HepG2 (cell line): ENCODE measurements around the gene PCGF2. TPM values are rescaled to one million over a fixed set of nuclear protein-coding genes. Genes with fewer than 3 reads are reported as not detected.
A peak's percentile ranks its signal among the peaks of the same experiment; 100 is the strongest.

Experiments used
- BCL6 ChIP-seq: IDR thresholded peaks from 2 replicates; pipeline ENCODE4 v1.6.1; 2016; ENCODE audit warnings: missing genetic modification reagents, missing compliant biosample characterization
- CBFB ChIP-seq: sonication (generic); formaldehyde crosslinking; IDR thresholded peaks from 2 replicates; pipeline ENCODE4 v1.4.0; 2020; ENCODE audit warnings: missing genetic modification reagents
- EED ChIP-seq: sonication (generic); formaldehyde crosslinking; IDR thresholded peaks from 2 replicates; pipeline ENCODE4 v1.5.0; 2020; ENCODE audit warnings: mild to moderate bottlenecking, missing genetic modification reagents
- KDM5A ChIP-seq: fragments of 200-600 bp; sonication (generic); IDR thresholded peaks from 2 replicates; pipeline ENCODE4 v1.7.0; 2018; ENCODE audit warnings: antibody characterized with exemption, mild to moderate bottlenecking, low read length, borderline replicate concordance
- KLF11 ChIP-seq: IDR thresholded peaks from 2 replicates; pipeline ENCODE4 v1.6.1; 2016; ENCODE audit warnings: missing compliant biosample characterization
- POLR2AphosphoS5 ChIP-seq: IDR thresholded peaks from 2 replicates; pipeline ENCODE4 v1.6.1; 2012; ENCODE audit warnings: low read depth, low read length
- ZNF354B ChIP-seq: sonication (generic); formaldehyde crosslinking; IDR thresholded peaks from 2 replicates; pipeline ENCODE4 v1.8.0; 2022; ENCODE audit warnings: mild to moderate bottlenecking, missing genetic modification reagents
- polyA plus RNA-seq, 8 experiments: library from polyadenylated mRNA; depleted of rRNA in 3 of 8; stranded (reverse) in 7 of 8; unstranded in 1 of 8; fragments of >200 nt; fragmentation: Illumina TruSeq in 4 of 8; extraction: Trizol in 4 of 8; gene quantifications; 2 replicates each; pipeline versions ENCODE4 v1.2.1 to v1.2.3, GENCODE V29; 2011 to 2016; ENCODE audit warnings: low read depth in 4 of 8, missing spikeins in 1 of 8, mixed read lengths in 1 of 8; ENCODE audit not compliant: insufficient read depth in 1 of 8
- total RNA-seq, 5 experiments: library from RNA; depleted of rRNA; stranded (reverse); fragments of >200 nt; fragmentation: Illumina TruSeq; extraction: Trizol; gene quantifications; 2 replicates each; pipeline ENCODE4 v1.2.3, GENCODE V29; 2016; ENCODE audit warnings: low read depth in 1 of 5
- TF ChIP-seq, protein P1 (sequence below): sonication (generic); formaldehyde crosslinking; IDR thresholded peaks from 2 replicates; pipeline ENCODE4 v1.4.0; 2020; ENCODE audit warnings: missing genetic modification reagents, mild to moderate bottlenecking, borderline replicate concordance
- TF ChIP-seq, protein P2 (sequence below): sonication (generic); formaldehyde crosslinking; IDR thresholded peaks from 2 replicates; pipeline ENCODE4 v1.8.0; 2022; ENCODE audit warnings: mild to moderate bottlenecking, missing genetic modification reagents; ENCODE audit not compliant: insufficient replicate concordance
- TF ChIP-seq, protein P3 (sequence below): sonication (generic); formaldehyde crosslinking; IDR thresholded peaks from 2 replicates; pipeline ENCODE4 v1.4.0; 2020; ENCODE audit warnings: missing genetic modification reagents, mild to moderate bottlenecking, borderline replicate concordance
- TF ChIP-seq, protein P4 (sequence below): sonication (generic); formaldehyde crosslinking; IDR thresholded peaks from 2 replicates; pipeline ENCODE4 v1.4.0; 2020; ENCODE audit warnings: missing genetic modification reagents, borderline replicate concordance
- TF ChIP-seq, protein P5 (sequence below): sonication (generic); formaldehyde crosslinking; IDR thresholded peaks from 2 replicates; pipeline ENCODE4 v1.4.0; 2020; ENCODE audit warnings: missing genetic modification reagents
- TF ChIP-seq, protein P6 (sequence below): IDR thresholded peaks from 2 replicates; pipeline ENCODE4 v1.6.1; 2012; ENCODE audit warnings: inconsistent platforms

Gene PCGF2
- total and polyA plus RNA-seq, 2 of the 13 experiments (the other 11 are each of a cell fraction or from before 2014, with no cell fraction given), result 11.6 to 29.4 TPM

DNA sequence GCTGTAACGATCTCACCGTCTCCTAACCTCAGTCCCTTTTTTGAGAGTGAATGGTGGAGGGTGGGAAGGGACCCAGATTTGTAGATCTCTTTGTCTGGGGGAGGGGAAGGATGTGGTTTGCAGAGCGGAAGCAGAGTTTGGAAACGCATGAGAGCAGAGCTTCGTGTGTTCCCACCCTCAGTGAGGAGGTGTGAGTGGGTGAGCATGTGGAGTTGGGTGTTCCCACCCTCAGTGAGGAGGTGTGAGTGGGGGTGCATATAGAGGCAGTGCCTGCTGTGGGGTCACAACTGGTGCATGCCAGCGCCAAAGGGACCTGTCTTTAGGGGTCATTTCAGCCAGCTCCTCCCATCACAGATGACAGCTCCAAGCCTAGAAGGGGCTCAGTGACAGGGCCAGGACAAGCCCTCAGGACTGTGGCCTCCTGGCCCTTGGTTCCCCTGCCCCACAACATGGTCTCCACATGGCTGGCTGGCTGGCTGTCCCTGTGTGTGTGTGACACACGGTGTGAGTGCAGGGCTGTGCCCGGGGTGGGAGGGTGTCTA, 19.8 kb downstream of the PCGF2 start (continued):
- TF ChIP-seq, protein P1, sequence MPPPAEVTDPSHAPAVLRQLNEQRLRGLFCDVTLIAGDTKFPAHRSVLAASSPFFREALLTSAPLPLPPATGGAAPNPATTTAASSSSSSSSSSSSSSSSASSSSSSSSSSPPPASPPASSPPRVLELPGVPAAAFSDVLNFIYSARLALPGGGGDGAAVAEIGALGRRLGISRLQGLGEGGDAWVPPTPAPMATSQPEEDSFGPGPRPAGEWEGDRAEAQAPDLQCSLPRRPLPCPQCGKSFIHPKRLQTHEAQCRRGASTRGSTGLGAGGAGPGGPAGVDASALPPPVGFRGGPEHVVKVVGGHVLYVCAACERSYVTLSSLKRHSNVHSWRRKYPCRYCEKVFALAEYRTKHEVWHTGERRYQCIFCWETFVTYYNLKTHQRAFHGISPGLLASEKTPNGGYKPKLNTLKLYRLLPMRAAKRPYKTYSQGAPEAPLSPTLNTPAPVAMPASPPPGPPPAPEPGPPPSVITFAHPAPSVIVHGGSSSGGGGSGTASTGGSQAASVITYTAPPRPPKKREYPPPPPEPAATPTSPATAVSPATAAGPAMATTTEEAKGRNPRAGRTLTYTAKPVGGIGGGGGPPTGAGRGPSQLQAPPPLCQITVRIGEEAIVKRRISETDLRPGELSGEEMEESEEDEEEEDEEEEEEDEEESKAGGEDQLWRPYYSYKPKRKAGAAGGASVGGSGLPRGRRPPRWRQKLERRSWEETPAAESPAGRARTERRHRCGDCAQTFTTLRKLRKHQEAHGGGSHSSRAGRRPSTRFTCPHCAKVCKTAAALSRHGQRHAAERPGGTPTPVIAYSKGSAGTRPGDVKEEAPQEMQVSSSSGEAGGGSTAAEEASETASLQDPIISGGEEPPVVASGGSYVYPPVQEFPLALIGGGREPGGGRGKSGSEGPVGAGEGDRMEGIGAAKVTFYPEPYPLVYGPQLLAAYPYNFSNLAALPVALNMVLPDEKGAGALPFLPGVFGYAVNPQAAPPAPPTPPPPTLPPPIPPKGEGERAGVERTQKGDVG (CRISPR knock-in tag), result no peak
- no peak for TF ChIP-seq KLF11 (CRISPR knock-in tag)
- TF ChIP-seq KDM5A, result no peak
- TF ChIP-seq, protein P2, sequence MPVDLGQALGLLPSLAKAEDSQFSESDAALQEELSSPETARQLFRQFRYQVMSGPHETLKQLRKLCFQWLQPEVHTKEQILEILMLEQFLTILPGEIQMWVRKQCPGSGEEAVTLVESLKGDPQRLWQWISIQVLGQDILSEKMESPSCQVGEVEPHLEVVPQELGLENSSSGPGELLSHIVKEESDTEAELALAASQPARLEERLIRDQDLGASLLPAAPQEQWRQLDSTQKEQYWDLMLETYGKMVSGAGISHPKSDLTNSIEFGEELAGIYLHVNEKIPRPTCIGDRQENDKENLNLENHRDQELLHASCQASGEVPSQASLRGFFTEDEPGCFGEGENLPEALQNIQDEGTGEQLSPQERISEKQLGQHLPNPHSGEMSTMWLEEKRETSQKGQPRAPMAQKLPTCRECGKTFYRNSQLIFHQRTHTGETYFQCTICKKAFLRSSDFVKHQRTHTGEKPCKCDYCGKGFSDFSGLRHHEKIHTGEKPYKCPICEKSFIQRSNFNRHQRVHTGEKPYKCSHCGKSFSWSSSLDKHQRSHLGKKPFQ (CRISPR knock-in tag), result no peak
- TF ChIP-seq, protein P3, sequence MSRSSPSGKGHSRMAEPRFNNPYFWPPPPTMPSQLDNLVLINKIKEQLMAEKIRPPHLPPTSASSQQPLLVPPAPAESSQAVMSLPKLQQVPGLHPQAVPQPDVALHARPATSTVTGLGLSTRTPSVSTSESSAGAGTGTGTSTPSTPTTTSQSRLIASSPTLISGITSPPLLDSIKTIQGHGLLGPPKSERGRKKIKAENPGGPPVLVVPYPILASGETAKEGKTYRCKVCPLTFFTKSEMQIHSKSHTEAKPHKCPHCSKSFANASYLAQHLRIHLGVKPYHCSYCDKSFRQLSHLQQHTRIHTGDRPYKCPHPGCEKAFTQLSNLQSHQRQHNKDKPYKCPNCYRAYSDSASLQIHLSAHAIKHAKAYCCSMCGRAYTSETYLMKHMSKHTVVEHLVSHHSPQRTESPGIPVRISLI (CRISPR knock-in tag), result no peak
- peak; percentile 53; the same call in 1 of the 2 replicates for TF ChIP-seq POLR2AphosphoS5
- TF ChIP-seq CBFB (CRISPR knock-in tag), result no peak
- TF ChIP-seq BCL6, result no peak
- TF ChIP-seq EED (CRISPR knock-in tag), result no peak
- TF ChIP-seq, protein P4, sequence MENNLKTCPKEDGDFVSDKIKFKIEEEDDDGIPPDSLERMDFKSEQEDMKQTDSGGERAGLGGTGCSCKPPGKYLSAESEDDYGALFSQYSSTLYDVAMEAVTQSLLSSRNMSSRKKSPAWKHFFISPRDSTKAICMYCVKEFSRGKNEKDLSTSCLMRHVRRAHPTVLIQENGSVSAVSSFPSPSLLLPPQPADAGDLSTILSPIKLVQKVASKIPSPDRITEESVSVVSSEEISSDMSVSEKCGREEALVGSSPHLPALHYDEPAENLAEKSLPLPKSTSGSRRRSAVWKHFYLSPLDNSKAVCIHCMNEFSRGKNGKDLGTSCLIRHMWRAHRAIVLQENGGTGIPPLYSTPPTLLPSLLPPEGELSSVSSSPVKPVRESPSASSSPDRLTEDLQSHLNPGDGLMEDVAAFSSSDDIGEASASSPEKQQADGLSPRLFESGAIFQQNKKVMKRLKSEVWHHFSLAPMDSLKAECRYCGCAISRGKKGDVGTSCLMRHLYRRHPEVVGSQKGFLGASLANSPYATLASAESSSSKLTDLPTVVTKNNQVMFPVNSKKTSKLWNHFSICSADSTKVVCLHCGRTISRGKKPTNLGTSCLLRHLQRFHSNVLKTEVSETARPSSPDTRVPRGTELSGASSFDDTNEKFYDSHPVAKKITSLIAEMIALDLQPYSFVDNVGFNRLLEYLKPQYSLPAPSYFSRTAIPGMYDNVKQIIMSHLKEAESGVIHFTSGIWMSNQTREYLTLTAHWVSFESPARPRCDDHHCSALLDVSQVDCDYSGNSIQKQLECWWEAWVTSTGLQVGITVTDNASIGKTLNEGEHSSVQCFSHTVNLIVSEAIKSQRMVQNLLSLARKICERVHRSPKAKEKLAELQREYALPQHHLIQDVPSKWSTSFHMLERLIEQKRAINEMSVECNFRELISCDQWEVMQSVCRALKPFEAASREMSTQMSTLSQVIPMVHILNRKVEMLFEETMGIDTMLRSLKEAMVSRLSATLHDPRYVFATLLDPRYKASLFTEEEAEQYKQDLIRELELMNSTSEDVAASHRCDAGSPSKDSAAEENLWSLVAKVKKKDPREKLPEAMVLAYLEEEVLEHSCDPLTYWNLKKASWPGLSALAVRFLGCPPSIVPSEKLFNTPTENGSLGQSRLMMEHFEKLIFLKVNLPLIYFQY (CRISPR knock-in tag), result no peak
- TF ChIP-seq, protein P5, sequence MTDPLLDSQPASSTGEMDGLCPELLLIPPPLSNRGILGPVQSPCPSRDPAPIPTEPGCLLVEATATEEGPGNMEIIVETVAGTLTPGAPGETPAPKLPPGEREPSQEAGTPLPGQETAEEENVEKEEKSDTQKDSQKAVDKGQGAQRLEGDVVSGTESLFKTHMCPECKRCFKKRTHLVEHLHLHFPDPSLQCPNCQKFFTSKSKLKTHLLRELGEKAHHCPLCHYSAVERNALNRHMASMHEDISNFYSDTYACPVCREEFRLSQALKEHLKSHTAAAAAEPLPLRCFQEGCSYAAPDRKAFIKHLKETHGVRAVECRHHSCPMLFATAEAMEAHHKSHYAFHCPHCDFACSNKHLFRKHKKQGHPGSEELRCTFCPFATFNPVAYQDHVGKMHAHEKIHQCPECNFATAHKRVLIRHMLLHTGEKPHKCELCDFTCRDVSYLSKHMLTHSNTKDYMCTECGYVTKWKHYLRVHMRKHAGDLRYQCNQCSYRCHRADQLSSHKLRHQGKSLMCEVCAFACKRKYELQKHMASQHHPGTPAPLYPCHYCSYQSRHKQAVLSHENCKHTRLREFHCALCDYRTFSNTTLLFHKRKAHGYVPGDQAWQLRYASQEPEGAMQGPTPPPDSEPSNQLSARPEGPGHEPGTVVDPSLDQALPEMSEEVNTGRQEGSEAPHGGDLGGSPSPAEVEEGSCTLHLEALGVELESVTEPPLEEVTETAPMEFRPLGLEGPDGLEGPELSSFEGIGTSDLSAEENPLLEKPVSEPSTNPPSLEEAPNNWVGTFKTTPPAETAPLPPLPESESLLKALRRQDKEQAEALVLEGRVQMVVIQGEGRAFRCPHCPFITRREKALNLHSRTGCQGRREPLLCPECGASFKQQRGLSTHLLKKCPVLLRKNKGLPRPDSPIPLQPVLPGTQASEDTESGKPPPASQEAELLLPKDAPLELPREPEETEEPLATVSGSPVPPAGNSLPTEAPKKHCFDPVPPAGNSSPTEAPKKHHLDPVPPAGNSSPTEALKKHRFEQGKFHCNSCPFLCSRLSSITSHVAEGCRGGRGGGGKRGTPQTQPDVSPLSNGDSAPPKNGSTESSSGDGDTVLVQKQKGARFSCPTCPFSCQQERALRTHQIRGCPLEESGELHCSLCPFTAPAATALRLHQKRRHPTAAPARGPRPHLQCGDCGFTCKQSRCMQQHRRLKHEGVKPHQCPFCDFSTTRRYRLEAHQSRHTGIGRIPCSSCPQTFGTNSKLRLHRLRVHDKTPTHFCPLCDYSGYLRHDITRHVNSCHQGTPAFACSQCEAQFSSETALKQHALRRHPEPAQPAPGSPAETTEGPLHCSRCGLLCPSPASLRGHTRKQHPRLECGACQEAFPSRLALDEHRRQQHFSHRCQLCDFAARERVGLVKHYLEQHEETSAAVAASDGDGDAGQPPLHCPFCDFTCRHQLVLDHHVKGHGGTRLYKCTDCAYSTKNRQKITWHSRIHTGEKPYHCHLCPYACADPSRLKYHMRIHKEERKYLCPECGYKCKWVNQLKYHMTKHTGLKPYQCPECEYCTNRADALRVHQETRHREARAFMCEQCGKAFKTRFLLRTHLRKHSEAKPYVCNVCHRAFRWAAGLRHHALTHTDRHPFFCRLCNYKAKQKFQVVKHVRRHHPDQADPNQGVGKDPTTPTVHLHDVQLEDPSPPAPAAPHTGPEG (CRISPR knock-in tag), result no peak
- TF ChIP-seq ZNF354B, result no peak
- TF ChIP-seq, protein P6, sequence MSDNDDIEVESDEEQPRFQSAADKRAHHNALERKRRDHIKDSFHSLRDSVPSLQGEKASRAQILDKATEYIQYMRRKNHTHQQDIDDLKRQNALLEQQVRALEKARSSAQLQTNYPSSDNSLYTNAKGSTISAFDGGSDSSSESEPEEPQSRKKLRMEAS, result peak; percentile 55; the same call in 1 of the 2 replicates
